Mammary epithelial cell (primary cell): Measurements from ENCODE around the gene HOATZ.

Experiments
- CTCF ChIP-seq, 2 donors: IDR thresholded peaks in 1 of 2; conservative IDR thresholded peaks in 1 of 2; 2 replicates each; pipeline ENCODE4 v1.5.1; 2011 to 2012; ENCODE audit warnings: inconsistent platforms in 2 of 2, low read length in 2 of 2, mild to moderate bottlenecking in 2 of 2, control low read depth in 1 of 2, low read depth in 1 of 2; ENCODE audit not compliant: insufficient read depth in 1 of 2; ENCODE audit errors: extremely low read depth in 1 of 2
- EZH2 ChIP-seq: IDR thresholded peaks from 2 replicates; pipeline ENCODE4 v1.6.1; 2012; ENCODE audit warnings: low read length, inconsistent platforms, borderline replicate concordance

- TF ChIP-seq CTCF (conservative IDR thresholded peaks at IDR 0.05 in 1 of 2, IDR thresholded peaks at IDR 0.05 in 1 of 2; ENCODE audit: extremely low read depth in 1 of 2, insufficient read depth in 1 of 2, low read depth in 1 of 2, low read length in 2 of 2): no peak
- TF ChIP-seq EZH2: no peak
Observed at GRCh38 chr11:111515591-111515990, 1.0 kb downstream of the HOATZ start.
